HG03196 (cell line): ENCODE measurements around the gene FTCDNL1.
A peak's percentile ranks its signal among the peaks of the same experiment; 100 is the strongest.

ENCODE experiments used
- ATAC-seq: cut with Tn5 transposase; IDR thresholded peaks from one replicate; pipeline ENCODE4 v1.9.1; 2021; ENCODE audit not compliant: unreplicated experiment

FTCDNL1 gene

GRCh38 chr2:199743415-199744120 is 107.4 kb downstream of the FTCDNL1 start:
- no peak for ATAC-seq

GRCh38 chr2:199742884-199743283 is 108.1 kb downstream of the FTCDNL1 start:
- no peak for ATAC-seq

- ATAC-seq = no peak
Observed at GRCh38 chr2:199740111-199740428, 110.9 kb downstream of the FTCDNL1 start.

GRCh38 chr2:199739413-199740110 is 111.4 kb downstream of the FTCDNL1 start:
- ATAC-seq = peak; percentile 63

- no peak for ATAC-seq
Observed at GRCh38 chr2:199738727-199739412, 112.1 kb downstream of the FTCDNL1 start.

- ATAC-seq = no peak
Observed at GRCh38 chr2:199734651-199735050, 116.3 kb downstream of the FTCDNL1 start.

GRCh38 chr2:199734011-199734410 is 117.0 kb downstream of the FTCDNL1 start:
- ATAC-seq = no peak

- no peak for ATAC-seq
Observed at GRCh38 chr2:199727801-199728200, 123.2 kb downstream of the FTCDNL1 start.

GRCh38 chr2:199727306-199727705 is 123.7 kb downstream of the FTCDNL1 start:
- no peak for ATAC-seq

- no peak for ATAC-seq
Observed at GRCh38 chr2:199718074-199718473, 132.9 kb downstream of the FTCDNL1 start.

GRCh38 chr2:199717587-199717907 is 133.4 kb downstream of the FTCDNL1 start:
- no peak for ATAC-seq

GRCh38 chr2:199716807-199717586 is 134.0 kb downstream of the FTCDNL1 start:
- ATAC-seq = no peak

GRCh38 chr2:199713746-199714145 is 137.2 kb downstream of the FTCDNL1 start:
- no peak for ATAC-seq

- ATAC-seq = no peak
Observed at GRCh38 chr2:199710551-199710950, 140.4 kb downstream of the FTCDNL1 start.
